ENCODE measurements around the gene ARFGAP1.
"Not testable (repeated sequence)": the region's sequence is repeated elsewhere in the genome, so short reads cannot be mapped to it uniquely, and the experiment has no call there.

Gene ARFGAP1

DNA sequence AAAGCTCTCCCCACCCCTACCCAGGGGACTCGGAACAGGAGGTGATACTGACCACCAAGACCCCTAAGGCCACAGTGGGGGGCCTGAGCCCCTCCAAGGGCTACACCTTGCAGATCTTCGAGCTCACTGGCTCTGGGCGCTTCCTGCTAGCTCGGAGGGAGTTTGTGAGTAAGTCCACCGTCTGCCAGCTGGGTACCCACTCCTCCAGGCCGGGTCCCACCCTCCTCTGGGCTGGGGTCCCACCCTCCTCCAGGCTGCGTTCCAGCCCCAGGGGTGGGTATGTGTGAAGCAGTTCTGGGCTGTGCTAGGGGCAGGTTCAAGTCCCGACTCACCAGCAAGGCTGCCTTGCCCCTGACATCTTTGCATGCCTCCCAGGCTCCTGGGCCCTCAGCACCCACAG is 32.8 kb downstream of the ARFGAP1 start:
- DNase-seq (ENCODE audit: low spot score) (peak; percentile 80), ATAC-seq (ENCODE audit: low read depth) (no peak)
- Histone ChIP-seq H3K4me1 (ENCODE audit: insufficient read depth, poor library complexity, severe bottlenecking) (no peaks in the 10 kb centered on the region), H3K27ac (ENCODE audit: poor library complexity, severe bottlenecking) (no peak overlapping the region), H3K4me3 (ENCODE audit: severe bottlenecking) (no peak overlapping the region), H3K9me3 (ENCODE audit: severe bottlenecking) (peaks cover 17% of the 10 kb centered on the region), H3K36me3 (ENCODE audit: low read depth) (no peaks in the 10 kb centered on the region), H3K27me3 (ENCODE audit: insufficient read depth, poor library complexity, severe bottlenecking) (peaks cover 27% of the 10 kb centered on the region)
- TF ChIP-seq, protein P1, sequence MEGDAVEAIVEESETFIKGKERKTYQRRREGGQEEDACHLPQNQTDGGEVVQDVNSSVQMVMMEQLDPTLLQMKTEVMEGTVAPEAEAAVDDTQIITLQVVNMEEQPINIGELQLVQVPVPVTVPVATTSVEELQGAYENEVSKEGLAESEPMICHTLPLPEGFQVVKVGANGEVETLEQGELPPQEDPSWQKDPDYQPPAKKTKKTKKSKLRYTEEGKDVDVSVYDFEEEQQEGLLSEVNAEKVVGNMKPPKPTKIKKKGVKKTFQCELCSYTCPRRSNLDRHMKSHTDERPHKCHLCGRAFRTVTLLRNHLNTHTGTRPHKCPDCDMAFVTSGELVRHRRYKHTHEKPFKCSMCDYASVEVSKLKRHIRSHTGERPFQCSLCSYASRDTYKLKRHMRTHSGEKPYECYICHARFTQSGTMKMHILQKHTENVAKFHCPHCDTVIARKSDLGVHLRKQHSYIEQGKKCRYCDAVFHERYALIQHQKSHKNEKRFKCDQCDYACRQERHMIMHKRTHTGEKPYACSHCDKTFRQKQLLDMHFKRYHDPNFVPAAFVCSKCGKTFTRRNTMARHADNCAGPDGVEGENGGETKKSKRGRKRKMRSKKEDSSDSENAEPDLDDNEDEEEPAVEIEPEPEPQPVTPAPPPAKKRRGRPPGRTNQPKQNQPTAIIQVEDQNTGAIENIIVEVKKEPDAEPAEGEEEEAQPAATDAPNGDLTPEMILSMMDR (IDR thresholded peaks at IDR 0.05; ENCODE audit: poor library complexity, severe bottlenecking): no peak

DNA sequence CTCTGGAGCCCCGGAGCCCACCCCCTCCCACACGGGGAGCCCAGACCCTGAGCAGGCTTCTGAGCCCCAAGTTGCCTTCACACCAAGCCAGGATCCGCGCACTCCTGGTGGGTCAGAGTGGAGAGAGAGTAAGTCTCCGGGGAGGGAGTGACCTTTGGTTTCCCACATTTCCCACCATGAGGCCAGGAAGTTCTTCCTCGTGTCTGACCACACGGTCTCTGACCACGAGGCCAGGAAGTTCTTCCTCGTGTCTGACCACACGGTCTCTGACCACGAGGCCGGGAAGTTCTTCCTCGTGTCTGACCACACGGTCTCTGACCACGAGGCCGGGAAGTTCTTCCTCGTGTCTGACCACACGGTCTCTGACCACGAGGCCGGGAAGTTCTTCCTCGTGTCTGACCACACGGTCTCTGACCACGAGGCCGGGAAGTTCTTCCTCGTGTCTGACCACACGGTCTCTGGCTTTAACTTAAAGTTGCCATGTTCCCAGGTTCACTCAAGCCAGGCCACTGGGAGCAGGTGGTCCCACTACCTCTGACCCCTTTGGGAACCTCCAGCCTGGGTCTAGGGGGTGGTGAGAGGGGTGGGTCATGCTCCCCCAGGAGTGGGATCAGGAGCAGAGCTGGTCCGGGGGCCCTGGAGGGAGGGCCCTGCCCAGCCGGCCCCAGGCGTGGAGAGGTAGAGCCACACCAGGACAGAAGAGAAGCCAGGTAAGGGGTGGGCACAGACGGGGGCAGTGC is 33.5 kb downstream of the ARFGAP1 start:
- not testable (repeated sequence) for H3K4me1 ChIP-seq (ENCODE audit: insufficient read depth, poor library complexity, severe bottlenecking); H3K36me3 ChIP-seq (ENCODE audit: low read depth); H3K4me3 ChIP-seq (ENCODE audit: severe bottlenecking); H3K27ac ChIP-seq (ENCODE audit: poor library complexity, severe bottlenecking); ATAC-seq (ENCODE audit: low read depth)
- Histone ChIP-seq H3K27me3 (ENCODE audit: insufficient read depth, poor library complexity, severe bottlenecking) (peaks cover 20% of the 10 kb centered on the region), H3K9me3 (ENCODE audit: severe bottlenecking) (peaks cover 11% of the 10 kb centered on the region)
- peak; percentile 80 for DNase-seq (ENCODE audit: low spot score)

DNA sequence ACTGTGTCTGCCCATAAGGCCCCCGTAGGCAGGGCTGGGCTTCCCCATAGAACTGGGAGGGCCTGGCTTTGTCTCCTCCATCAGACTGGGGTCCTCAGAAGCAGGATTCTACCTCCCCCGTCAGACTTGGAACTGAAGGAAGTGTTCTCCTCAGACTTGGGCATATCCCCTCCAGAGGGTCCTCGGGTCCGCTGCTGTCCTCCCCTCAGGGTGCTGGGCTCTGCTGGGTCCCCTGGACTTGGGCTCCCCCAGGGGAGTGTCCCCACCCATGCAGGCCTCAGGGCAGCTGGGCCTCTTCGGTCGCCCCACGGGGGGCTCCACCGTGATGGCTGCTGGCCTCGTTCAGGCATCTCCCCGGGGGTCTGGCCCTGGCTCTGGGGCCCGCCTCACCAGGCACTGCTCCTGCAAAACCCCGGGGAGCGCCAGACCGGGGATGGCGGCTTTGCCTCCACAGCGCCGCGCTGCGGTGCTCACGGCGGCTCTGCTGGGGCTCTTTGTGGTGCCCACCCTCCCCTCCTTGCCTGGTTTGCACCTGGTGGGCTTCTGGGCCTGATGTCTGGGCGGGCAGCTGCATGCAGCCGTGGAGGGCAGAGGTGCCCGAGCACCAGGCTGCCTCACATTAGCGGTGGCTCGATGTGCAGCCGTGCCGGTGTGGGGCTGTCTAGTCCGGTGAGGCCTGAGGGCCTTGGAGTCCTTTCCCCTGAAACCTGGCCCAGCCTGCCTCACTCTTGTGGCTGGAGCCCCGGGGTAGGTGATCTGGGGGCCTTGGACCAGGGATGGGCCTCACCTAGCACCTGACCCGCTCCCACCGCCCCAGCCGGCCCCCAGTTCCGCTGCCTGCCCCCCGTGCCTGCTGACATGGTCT is 34.3 kb downstream of the ARFGAP1 start:
- DNase-seq (ENCODE audit: low spot score) (peak; percentile 84), ATAC-seq (ENCODE audit: low read depth) (no peak)
- peaks cover 20% of the 10 kb centered on the region for H3K27me3 ChIP-seq (ENCODE audit: insufficient read depth, poor library complexity, severe bottlenecking)
- TF ChIP-seq, protein P1 (IDR thresholded peaks at IDR 0.05; ENCODE audit: poor library complexity, severe bottlenecking): no peak
- no peak overlapping the region for H3K27ac ChIP-seq (ENCODE audit: poor library complexity, severe bottlenecking)
- no peak overlapping the region for H3K4me3 ChIP-seq (ENCODE audit: severe bottlenecking)
- H3K9me3 ChIP-seq (ENCODE audit: severe bottlenecking): peaks cover 5% of the 10 kb centered on the region
- no peaks in the 10 kb centered on the region for H3K36me3 ChIP-seq (ENCODE audit: low read depth)
- H3K4me1 ChIP-seq (ENCODE audit: insufficient read depth, poor library complexity, severe bottlenecking): no peaks in the 10 kb centered on the region

DNA sequence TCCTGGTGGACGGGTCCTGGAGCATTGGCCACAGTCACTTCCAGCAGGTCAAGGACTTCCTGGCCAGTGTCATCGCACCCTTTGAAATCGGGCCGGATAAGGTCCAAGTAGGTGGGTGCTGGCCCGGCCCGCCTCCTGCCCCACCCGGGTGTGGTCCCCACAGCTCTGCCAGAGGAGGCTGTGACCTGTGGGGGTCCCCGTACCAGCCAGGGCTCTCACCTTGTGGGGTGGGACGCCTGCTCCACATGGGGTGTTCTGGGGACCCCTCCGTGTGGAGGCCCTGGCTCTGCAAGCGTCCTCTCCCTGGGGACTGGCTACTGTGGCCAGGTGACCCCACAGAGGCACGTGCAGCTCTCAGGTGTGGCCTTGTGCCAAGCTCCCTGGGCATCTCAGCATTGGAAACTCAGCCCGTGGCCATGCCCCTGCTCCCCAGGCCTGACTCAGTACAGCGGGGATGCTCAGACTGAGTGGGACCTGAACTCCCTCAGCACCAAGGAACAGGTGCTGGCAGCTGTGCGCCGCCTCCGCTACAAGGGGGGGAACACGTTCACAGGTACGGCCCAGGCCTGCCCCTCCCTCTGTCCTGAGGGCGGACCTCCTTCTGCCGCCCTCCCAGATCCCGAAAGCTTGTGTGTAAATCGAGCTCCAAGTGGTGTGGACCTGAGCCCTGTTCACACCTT is 35.1 kb downstream of the ARFGAP1 start:
- Histone ChIP-seq H3K9me3 (ENCODE audit: severe bottlenecking) (no peaks in the 10 kb centered on the region), H3K27me3 (ENCODE audit: insufficient read depth, poor library complexity, severe bottlenecking) (peaks cover 20% of the 10 kb centered on the region), H3K4me3 (ENCODE audit: severe bottlenecking) (no peak overlapping the region), H3K27ac (ENCODE audit: poor library complexity, severe bottlenecking) (no peak overlapping the region), H3K4me1 (ENCODE audit: insufficient read depth, poor library complexity, severe bottlenecking) (no peaks in the 10 kb centered on the region), H3K36me3 (ENCODE audit: low read depth) (no peaks in the 10 kb centered on the region)
- TF ChIP-seq, protein P1 (IDR thresholded peaks at IDR 0.05; ENCODE audit: poor library complexity, severe bottlenecking): no peak
- peak; percentile 83 for DNase-seq (ENCODE audit: low spot score)
- ATAC-seq (ENCODE audit: low read depth): no peak

DNA sequence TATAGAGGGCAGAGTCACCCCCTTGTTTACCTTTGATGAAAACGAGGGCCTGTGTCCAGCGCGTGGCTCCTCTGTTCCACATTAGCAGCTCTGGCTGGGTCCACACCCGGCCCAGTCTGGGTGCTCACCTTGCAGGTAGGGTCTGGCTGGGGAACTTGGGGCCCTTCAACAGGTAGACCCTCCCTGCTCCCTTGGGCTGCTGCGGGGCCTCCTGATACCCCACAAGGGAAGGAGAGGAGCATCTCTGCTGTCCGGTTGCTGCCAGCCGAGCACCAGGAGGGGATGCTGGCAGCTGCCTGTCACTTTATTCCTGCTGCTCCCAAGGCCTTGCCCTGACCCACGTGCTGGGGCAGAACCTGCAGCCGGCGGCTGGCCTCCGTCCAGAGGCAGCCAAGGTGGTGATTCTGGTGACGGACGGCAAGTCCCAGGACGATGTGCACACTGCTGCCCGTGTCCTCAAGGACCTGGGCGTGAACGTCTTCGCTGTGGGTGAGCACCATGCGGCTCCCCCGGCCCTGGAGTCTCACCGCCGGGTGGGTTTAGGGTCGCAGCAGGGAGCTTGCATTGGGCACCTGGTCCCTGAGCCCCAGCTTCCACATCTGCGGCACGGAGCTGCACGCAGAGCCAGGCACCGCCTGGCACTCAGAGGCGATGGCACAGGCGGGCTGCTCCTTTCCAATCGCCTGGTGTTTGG is 35.8 kb downstream of the ARFGAP1 start:
- H3K27me3 ChIP-seq (ENCODE audit: insufficient read depth, poor library complexity, severe bottlenecking): peaks cover 20% of the 10 kb centered on the region
- no peaks in the 10 kb centered on the region for H3K36me3 ChIP-seq (ENCODE audit: low read depth)
- no peak overlapping the region for H3K27ac ChIP-seq (ENCODE audit: poor library complexity, severe bottlenecking)
- DNase-seq (ENCODE audit: low spot score) (peak; percentile 86), ATAC-seq (ENCODE audit: low read depth) (no peak)
- no peak overlapping the region for H3K4me3 ChIP-seq (ENCODE audit: severe bottlenecking)
- no peaks in the 10 kb centered on the region for H3K4me1 ChIP-seq (ENCODE audit: insufficient read depth, poor library complexity, severe bottlenecking)
- TF ChIP-seq, protein P1 (IDR thresholded peaks at IDR 0.05; ENCODE audit: poor library complexity, severe bottlenecking): no peak
- no peaks in the 10 kb centered on the region for H3K9me3 ChIP-seq (ENCODE audit: severe bottlenecking)

All from RWPE2 (cell line).